Measurements from ENCODE around the gene PPM1H.

Gene PPM1H

DNA sequence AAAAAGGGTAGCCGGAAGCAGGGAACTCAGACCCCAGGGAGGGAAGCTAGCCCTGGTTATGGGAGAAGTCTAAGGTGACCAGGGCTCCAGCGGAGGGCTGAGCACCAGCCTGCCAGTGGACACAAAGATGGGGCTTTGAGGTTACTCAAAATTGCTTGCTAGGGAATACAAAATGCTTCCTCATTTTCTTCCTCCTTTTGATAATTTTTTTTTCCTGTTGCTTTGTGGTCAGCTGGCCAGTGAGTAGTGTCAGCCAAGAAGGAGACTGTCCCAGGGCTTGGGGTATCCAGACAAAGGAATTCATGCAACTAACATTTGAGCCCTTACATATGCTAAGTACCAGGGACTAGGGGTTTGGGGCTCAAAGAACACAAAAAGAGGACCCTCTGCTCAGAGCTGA lies 206.2 kb downstream of the PPM1H start:
- no peak for DNase-seq (ENCODE audit: extremely low read depth, low read depth)
- TF ChIP-seq, protein P1, sequence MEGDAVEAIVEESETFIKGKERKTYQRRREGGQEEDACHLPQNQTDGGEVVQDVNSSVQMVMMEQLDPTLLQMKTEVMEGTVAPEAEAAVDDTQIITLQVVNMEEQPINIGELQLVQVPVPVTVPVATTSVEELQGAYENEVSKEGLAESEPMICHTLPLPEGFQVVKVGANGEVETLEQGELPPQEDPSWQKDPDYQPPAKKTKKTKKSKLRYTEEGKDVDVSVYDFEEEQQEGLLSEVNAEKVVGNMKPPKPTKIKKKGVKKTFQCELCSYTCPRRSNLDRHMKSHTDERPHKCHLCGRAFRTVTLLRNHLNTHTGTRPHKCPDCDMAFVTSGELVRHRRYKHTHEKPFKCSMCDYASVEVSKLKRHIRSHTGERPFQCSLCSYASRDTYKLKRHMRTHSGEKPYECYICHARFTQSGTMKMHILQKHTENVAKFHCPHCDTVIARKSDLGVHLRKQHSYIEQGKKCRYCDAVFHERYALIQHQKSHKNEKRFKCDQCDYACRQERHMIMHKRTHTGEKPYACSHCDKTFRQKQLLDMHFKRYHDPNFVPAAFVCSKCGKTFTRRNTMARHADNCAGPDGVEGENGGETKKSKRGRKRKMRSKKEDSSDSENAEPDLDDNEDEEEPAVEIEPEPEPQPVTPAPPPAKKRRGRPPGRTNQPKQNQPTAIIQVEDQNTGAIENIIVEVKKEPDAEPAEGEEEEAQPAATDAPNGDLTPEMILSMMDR (IDR thresholded peaks at IDR 0.05; ENCODE audit: low read depth, low read length, missing control alignments) = no peak
- no peak overlapping the region for H3K4me3 ChIP-seq (replicated peaks; ENCODE audit: low read depth, low read length)

DNA sequence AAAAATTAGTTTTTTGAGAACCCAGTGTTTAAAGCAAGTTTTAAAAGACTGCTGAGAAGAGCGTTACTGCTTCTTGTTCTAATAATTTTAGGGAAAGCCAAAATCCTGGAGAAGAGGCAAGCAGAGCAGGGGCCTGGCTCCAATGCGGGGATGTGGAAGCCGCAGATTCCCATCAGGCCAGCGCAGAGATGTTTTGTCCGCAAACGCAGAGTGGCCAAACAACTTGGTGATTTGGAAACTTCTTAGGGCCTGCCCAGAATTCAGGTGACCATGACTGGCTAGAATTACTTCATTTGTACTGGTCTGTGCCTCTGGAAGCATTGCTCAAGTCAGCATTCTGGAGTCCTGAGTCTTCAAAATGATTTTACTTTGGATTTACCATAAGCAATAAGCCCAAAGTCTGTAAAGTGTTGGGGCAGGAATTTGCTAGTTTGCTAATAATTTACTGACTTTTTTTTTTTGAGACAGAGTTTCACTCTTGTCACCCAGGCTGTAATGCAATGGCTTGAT lies 208.4 kb downstream of the PPM1H start:
- DNase-seq (ENCODE audit: extremely low read depth, low read depth) = no peak
- TF ChIP-seq, protein P1 (IDR thresholded peaks at IDR 0.05; ENCODE audit: low read depth, low read length, missing control alignments) = no peak
- no peak overlapping the region for H3K4me3 ChIP-seq (replicated peaks; ENCODE audit: low read depth, low read length)

DNA sequence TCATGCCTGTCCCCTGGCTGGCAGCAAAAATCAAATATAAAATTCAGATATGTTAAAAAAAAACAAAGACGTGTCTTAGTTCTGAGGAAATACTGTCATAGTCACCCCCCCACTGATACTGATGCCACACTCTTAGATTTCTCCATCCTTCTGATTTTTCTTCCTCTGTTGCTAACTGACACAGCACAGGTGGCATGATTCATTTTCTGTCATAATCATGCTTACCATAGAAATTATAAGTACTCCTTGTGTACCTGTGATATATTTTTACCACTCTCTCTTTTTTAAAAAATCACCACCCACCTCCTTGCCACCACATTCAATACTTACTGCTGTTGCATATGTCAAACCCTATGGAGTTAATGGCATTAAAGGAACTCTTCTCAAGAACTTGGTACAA lies 209.2 kb downstream of the PPM1H start:
- DNase-seq (ENCODE audit: extremely low read depth, low read depth) = no peak
- H3K4me3 ChIP-seq (replicated peaks; ENCODE audit: low read depth, low read length) = no peak overlapping the region
- TF ChIP-seq, protein P1 (IDR thresholded peaks at IDR 0.05; ENCODE audit: low read depth, low read length, missing control alignments) = no peak

DNA sequence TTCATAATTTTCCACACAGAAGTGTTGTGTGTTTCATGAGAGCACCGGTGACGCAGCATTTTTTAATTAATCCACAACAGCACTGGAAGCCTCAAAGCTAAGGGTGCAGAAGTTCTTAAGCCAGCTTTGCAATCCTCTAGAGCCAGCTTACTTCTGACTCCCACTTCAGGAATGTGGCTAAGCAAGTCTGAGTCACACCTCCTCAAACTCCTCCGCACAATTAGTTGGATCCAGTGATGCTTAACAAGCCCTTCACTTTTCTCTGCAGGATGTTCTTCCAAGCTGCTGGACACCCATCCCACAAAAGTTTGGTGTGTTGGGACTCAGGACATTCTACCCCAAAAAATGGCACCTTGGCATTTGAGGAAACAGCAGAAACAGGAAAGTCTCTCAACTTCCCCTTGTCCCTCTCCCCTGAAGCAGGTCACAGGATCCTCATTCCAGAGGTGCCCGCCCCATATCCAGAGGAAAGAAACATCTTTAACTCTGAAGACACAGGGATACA lies 210.0 kb downstream of the PPM1H start:
- H3K4me3 ChIP-seq (replicated peaks; ENCODE audit: low read depth, low read length) = no peak overlapping the region
- DNase-seq (ENCODE audit: extremely low read depth, low read depth) = peak; percentile 92
- TF ChIP-seq, protein P1 (IDR thresholded peaks at IDR 0.05; ENCODE audit: low read depth, low read length, missing control alignments) = no peak

DNA sequence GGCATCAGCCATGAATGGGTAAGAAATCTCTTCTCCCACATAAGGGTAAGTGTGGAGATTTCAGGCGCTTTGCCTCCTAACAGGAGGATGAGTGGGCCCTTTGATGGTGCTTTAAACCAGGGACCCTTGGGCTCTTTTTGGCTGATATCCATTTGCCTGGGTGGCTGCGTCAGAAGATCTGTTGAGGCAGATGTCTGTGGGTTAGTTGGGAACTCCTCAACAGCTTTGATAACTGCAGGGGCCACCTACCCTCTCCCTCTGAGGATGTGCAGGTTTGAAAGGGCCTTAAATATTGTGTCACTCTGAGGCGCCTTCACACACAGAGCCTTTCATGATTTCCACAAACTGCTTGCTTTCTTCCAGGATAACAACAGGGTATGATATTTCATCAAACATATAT lies 210.7 kb downstream of the PPM1H start:
- TF ChIP-seq, protein P1 (IDR thresholded peaks at IDR 0.05; ENCODE audit: low read depth, low read length, missing control alignments) = no peak
- no peak overlapping the region for H3K4me3 ChIP-seq (replicated peaks; ENCODE audit: low read depth, low read length)
- DNase-seq (ENCODE audit: extremely low read depth, low read depth) = no peak

DNA sequence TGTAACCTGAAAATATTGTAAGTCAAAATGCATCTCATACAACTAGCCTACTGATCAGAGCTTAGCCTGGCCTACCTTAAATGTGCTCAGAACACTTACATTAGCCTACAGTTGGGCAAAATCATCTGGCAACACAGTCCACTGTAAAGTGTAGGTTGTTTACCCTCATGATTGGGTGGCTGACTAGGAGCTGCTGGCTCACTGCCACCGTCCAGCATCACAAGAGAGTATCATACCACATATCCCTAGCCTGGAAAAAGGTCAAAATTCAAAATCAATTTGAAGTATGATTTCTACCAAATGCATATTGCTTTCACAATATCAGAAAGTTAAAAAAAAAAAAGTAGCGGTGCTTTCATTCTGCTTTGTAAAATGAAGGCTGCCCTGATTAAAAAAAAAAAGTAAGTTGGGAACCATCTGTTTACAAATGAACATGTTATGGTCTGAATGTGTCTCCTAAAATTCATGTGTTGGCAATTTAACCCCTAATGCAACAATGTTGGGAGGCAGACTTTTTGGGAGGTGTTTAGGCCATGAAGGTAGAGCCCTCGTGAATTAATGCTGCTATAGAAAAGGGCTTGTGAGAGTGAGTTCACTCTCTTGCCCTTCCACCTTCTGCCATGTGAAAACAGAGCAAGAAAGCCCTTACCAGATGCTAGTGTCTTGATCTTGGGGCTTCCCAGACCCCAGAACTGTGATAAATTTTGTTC lies 211.8 kb downstream of the PPM1H start:
- no peak overlapping the region for H3K4me3 ChIP-seq (replicated peaks; ENCODE audit: low read depth, low read length)
- DNase-seq (ENCODE audit: extremely low read depth, low read depth) = no peak
- TF ChIP-seq, protein P1 (IDR thresholded peaks at IDR 0.05; ENCODE audit: low read depth, low read length, missing control alignments) = no peak

Measured in HFF-Myc (cell line).